Subcutaneous abdominal adipose tissue (tissue), 5 donors: ENCODE data around the gene S100A2.

ENCODE experiments used
- H3K27ac ChIP-seq: one replicate; pipeline ENCODE4 v1.7.0; 2013; ENCODE audit warnings: low read depth, mild to moderate bottlenecking, inconsistent platforms, low read length, moderate library complexity
- H3K27me3 ChIP-seq, 5 donors: one replicate each; pipeline ENCODE4 v1.7.0; 2013; ENCODE audit warnings: low read length in 5 of 5, inconsistent platforms in 1 of 5; ENCODE audit not compliant: control insufficient read depth in 5 of 5, insufficient read depth in 4 of 5
- H3K36me3 ChIP-seq, 5 donors: one replicate each; pipeline ENCODE4 v1.7.0; 2013; ENCODE audit warnings: low read length in 5 of 5; ENCODE audit not compliant: control insufficient read depth in 5 of 5, insufficient read depth in 5 of 5
- H3K4me1 ChIP-seq, 5 donors: one replicate each; pipeline ENCODE4 v1.7.0; 2013; ENCODE audit warnings: low read length in 5 of 5, mild to moderate bottlenecking in 3 of 5, moderate library complexity in 1 of 5; ENCODE audit not compliant: control insufficient read depth in 5 of 5, insufficient read depth in 5 of 5
- H3K4me3 ChIP-seq, 5 donors: one replicate each; pipeline ENCODE4 v1.7.0; 2013; ENCODE audit warnings: low read length in 5 of 5, low read depth in 1 of 5
- H3K9ac ChIP-seq, 5 donors: one replicate each; pipeline ENCODE4 v1.7.0; 2013; ENCODE audit warnings: low read length in 5 of 5, mild to moderate bottlenecking in 4 of 5, moderate library complexity in 3 of 5
- H3K9me3 ChIP-seq, 5 donors: one replicate each; pipeline ENCODE4 v1.7.0; 2013; ENCODE audit warnings: low read length in 5 of 5; ENCODE audit not compliant: control insufficient read depth in 5 of 5
- donor health status: healthy.
- donor health status: healthy.
- donor health status: healthy.
- donor health status: healthy.
- donor health status: healthy.

The S100A2 gene

GRCh38 chr1:153565529-153566374 lies at the start of gene S100A2:
TSS of gene S100A2 (minus strand) at chr1:153565844. CDS start at chr1:153563877, 1,967 bp downstream.
- H3K9ac ChIP-seq: peak within 1 kb of the TSS; percentile 31 to 68 (median 61)
- H3K27ac ChIP-seq: peak within 1 kb of the TSS; percentile 92
- H3K27me3 ChIP-seq: no peaks in the 10 kb centered on the region
- H3K4me3 ChIP-seq: peak within 1 kb of the TSS in 2 of 5 donors; percentile 4 to 30
- H3K36me3 ChIP-seq: no peaks in the 10 kb centered on the region
- H3K4me1 ChIP-seq: peaks cover 11 to 43% (median 34%) of the 10 kb centered on the region in 5 donors
- no peaks in the 10 kb centered on the region for H3K9me3 ChIP-seq

- H3K36me3 ChIP-seq: peaks cover 0 to 21% (median 15%) of the 10 kb centered on the region in 5 donors
- no peak overlapping the region for H3K4me3 ChIP-seq
- H3K4me1 ChIP-seq: peaks cover 6 to 51% (median 34%) of the 10 kb centered on the region in 5 donors
- no peak overlapping the region for H3K9ac ChIP-seq
- no peaks in the 10 kb centered on the region for H3K9me3 ChIP-seq
- no peaks in the 10 kb centered on the region for H3K27me3 ChIP-seq
- peak overlapping the region; percentile 23 for H3K27ac ChIP-seq
Observed at GRCh38 chr1:153615406-153615805, 49.8 kb upstream of the S100A2 start.

GRCh38 chr1:153614906-153615305 lies 49.3 kb upstream of the S100A2 start:
- H3K27ac ChIP-seq: peak overlapping the region; percentile 23
- peaks cover 11 to 56% (median 39%) of the 10 kb centered on the region in 5 donors for H3K4me1 ChIP-seq
- no peak overlapping the region for H3K4me3 ChIP-seq

GRCh38 chr1:153614189-153614900 lies 48.7 kb upstream of the S100A2 start:
- Histone ChIP-seq H3K27ac (no peak overlapping the region), H3K4me3 (no peak overlapping the region), H3K9me3 (no peaks in the 10 kb centered on the region), H3K27me3 (no peaks in the 10 kb centered on the region), H3K36me3 (peaks cover 0 to 17% (median 9%) of the 10 kb centered on the region in 5 donors), H3K9ac (peak overlapping the region in 1 of 5 donors; percentile 10), H3K4me1 (peaks cover 13 to 62% (median 45%) of the 10 kb centered on the region in 5 donors)

More at GRCh38 chr1:153614906-153615305, 49.3 kb upstream of the S100A2 start:
- Histone ChIP-seq H3K9ac (no peak overlapping the region), H3K36me3 (peaks cover 0 to 18% (median 13%) of the 10 kb centered on the region in 5 donors), H3K27me3 (no peaks in the 10 kb centered on the region), H3K9me3 (no peaks in the 10 kb centered on the region)

- no peaks in the 10 kb centered on the region for H3K9me3 ChIP-seq
- H3K27ac ChIP-seq: peak overlapping the region; percentile 92
- H3K4me3 ChIP-seq: peak overlapping the region in 3 of 5 donors; percentile 67 to 86 (median 75)
- peak overlapping the region in 3 of 5 donors; percentile 39 to 95 (median 91) for H3K9ac ChIP-seq
- no peaks in the 10 kb centered on the region for H3K27me3 ChIP-seq
- peaks cover 0 to 7% (median under 1%) of the 10 kb centered on the region in 5 donors for H3K36me3 ChIP-seq
- peaks cover 14 to 71% (median 54%) of the 10 kb centered on the region in 5 donors for H3K4me1 ChIP-seq
Observed at GRCh38 chr1:153613406-153613805, 47.8 kb upstream of the S100A2 start.

GRCh38 chr1:153612755-153613331 lies 47.2 kb upstream of the S100A2 start, which contains the start of gene S100A16:
TSS of gene S100A16 (minus strand) at chr1:153613137. CDS start at chr1:153608151, 4,986 bp downstream.
- Histone ChIP-seq H3K36me3 (peaks cover 0 to 5% (median under 1%) of the 10 kb centered on the region in 5 donors), H3K4me1 (peaks cover 14 to 77% (median 57%) of the 10 kb centered on the region in 5 donors), H3K9ac (peak within 1 kb of the TSS; percentile 39 to 95 (median 77)), H3K27me3 (no peaks in the 10 kb centered on the region), H3K27ac (peak within 1 kb of the TSS; percentile 92), H3K9me3 (no peaks in the 10 kb centered on the region), H3K4me3 (peak within 1 kb of the TSS; percentile 54 to 90 (median 75))

- Histone ChIP-seq H3K9ac (peak overlapping the region; percentile 39 to 95 (median 77)), H3K27me3 (no peaks in the 10 kb centered on the region), H3K9me3 (no peaks in the 10 kb centered on the region), H3K36me3 (peaks cover 0 to 9% (median 7%) of the 10 kb centered on the region in 5 donors), H3K27ac (peak overlapping the region; percentile 92), H3K4me1 (peaks cover 13 to 75% (median 54%) of the 10 kb centered on the region in 5 donors), H3K4me3 (peak overlapping the region; percentile 54 to 90 (median 75))
Observed at GRCh38 chr1:153612111-153612754, 46.6 kb upstream of the S100A2 start.

- H3K27me3 ChIP-seq: no peaks in the 10 kb centered on the region
- peak overlapping the region in 4 of 5 donors; percentile 67 to 90 (median 80) for H3K4me3 ChIP-seq
- peaks cover 0 to 18% (median 15%) of the 10 kb centered on the region in 5 donors for H3K36me3 ChIP-seq
- H3K4me1 ChIP-seq: peaks cover 10 to 68% (median 51%) of the 10 kb centered on the region in 5 donors
- H3K9me3 ChIP-seq: no peaks in the 10 kb centered on the region
- peak overlapping the region; percentile 92 for H3K27ac ChIP-seq
- peak overlapping the region in 4 of 5 donors; percentile 39 to 95 (median 80) for H3K9ac ChIP-seq
Observed at GRCh38 chr1:153611356-153611755, 45.7 kb upstream of the S100A2 start.

GRCh38 chr1:153610811-153611301 lies 45.2 kb upstream of the S100A2 start:
- H3K4me1 ChIP-seq: peaks cover 10 to 63% (median 47%) of the 10 kb centered on the region in 5 donors
- peaks cover 0 to 21% (median 15%) of the 10 kb centered on the region in 5 donors for H3K36me3 ChIP-seq
- H3K27ac ChIP-seq: peak overlapping the region; percentile 97

More at GRCh38 chr1:153610811-153611301, 45.2 kb upstream of the S100A2 start:
- Histone ChIP-seq H3K9me3 (no peaks in the 10 kb centered on the region), H3K27me3 (no peaks in the 10 kb centered on the region), H3K9ac (peak overlapping the region in 2 of 5 donors; percentile 21 to 26), H3K4me3 (peak overlapping the region in 1 of 5 donors; percentile 86)
